DMS 273 treated with DMSO at 0.1 percent for 48 hours (cell line): ENCODE measurements around the gene PFKFB2.

Experiments
- DNase-seq: peaks from one replicate; lab custom pipeline; 2025; lab: John Stamatoyannopoulos, UW

Gene PFKFB2

GRCh38 chr1:207021876-207022596 lies 31.0 kb upstream of the PFKFB2 start:
- DNase-seq: no peak

- no peak for DNase-seq
Measured at GRCh38 chr1:207022996-207023679, 29.9 kb upstream of the PFKFB2 start.

- DNase-seq: no peak
Measured at GRCh38 chr1:207024202-207025145, 28.6 kb upstream of the PFKFB2 start.

- DNase-seq: no peak
Measured at GRCh38 chr1:207025146-207025880, 27.8 kb upstream of the PFKFB2 start.

GRCh38 chr1:207026104-207026534 lies 27.0 kb upstream of the PFKFB2 start:
- no peak for DNase-seq

DNA sequence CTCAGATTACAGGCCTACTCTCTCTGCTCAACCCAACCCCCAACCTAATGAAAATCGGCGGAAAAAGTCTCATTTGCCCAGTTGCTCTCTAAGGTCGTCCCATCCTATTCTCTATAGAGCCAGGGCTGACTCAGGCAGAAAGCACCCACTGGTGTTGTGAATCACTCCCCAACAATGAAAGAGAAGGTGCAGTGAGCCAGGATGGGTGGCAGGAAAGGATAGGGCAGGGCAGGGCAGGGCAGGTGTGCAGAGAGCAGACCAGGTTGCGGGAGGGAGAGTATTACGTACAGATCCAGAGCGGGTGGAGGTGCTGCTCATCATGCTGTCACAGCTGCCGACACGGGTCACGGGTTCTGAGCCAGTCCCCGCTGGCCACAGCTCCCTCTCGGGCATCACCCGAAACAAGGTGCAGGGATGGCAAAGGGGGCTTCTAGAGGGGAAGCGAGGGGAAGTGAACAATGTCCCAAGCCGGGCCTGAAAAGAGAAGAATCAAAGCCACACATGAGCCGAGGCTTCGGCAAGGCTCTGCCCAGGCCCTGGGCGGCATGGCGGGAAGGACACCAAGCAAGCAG lies 25.8 kb upstream of the PFKFB2 start:
- no peak for DNase-seq

GRCh38 chr1:207027921-207028320 lies 25.2 kb upstream of the PFKFB2 start:
- DNase-seq: no peak

GRCh38 chr1:207028884-207029650 lies 24.0 kb upstream of the PFKFB2 start:
- DNase-seq: no peak

- no peak for DNase-seq
Measured at GRCh38 chr1:207029701-207030521, 23.2 kb upstream of the PFKFB2 start.

- no peak for DNase-seq
Measured at GRCh38 chr1:207030522-207031009, 22.5 kb upstream of the PFKFB2 start.

DNA sequence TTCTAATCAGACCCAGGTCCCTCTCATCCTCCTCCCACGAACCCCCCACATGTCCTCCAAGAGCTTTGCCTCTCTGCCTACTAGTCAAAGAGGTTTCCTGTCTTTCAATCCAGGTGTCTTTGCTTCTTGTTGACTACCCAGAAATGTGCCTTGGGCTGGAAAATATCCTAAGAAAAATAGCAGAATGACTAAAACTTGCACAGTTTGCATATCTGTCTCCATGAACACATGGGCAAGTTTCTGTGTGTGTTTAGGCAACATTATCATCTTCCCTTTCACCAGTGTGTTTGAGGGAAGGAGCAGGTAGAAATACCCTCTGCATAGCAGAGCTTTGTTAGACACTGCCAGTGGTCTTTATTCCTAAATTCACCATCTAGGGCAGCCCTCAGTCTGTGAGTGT lies 22.1 kb upstream of the PFKFB2 start:
- no peak for DNase-seq

GRCh38 chr1:207031632-207032264 lies 21.3 kb upstream of the PFKFB2 start:
- DNase-seq: no peak

- DNase-seq: no peak
Measured at GRCh38 chr1:207032528-207033017, 20.5 kb upstream of the PFKFB2 start, which contains the start of gene C1orf116. Gene C1orf116, minus strand, starts transcription at chr1:207032756. Its CDS starts 5,158 bp downstream, at chr1:207027598.

GRCh38 chr1:207033302-207033701 lies 19.8 kb upstream of the PFKFB2 start:
- DNase-seq: no peak

DNA sequence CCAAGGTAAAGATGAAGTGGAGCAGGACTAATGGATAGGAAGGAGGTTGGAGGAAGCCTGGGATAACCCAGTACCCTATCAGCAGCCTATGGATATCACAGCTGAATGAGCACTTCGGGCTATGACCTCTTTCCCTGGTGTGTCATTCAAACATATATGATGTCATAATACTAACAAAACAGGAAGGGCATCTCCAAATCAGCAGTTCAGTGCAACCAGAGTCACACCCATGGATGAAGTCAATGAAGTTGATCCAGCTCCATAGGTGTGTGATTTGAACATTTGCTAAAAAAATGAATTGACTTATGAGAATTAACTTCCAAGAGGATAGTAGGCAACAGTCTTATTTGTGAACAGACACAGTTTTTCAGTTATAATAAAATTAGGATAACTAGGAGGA lies 18.9 kb upstream of the PFKFB2 start:
- DNase-seq: no peak

GRCh38 chr1:207034998-207035397 lies 18.1 kb upstream of the PFKFB2 start:
- no peak for DNase-seq

GRCh38 chr1:207035877-207036551 lies 17.1 kb upstream of the PFKFB2 start:
- no peak for DNase-seq

- no peak for DNase-seq
Measured at GRCh38 chr1:207036865-207037264, 16.2 kb upstream of the PFKFB2 start.
